ENCODE results near the gene TRIAP1. TPM values are rescaled to one million over a fixed set of nuclear protein-coding genes. Genes with fewer than 3 reads are reported as not detected.

Gene TRIAP1
- polyA plus RNA-seq, 3 donors, result 29.0 to 34.4 (median 29.1) TPM

GRCh38 chr12:120404271-120404670, 41.9 kb downstream of the TRIAP1 start:
- 74 to 85% (median 77%) methylated on average over 1 of the region's 1 CpG for whole genome bisulfite sequencing, 3 donors
- no peak overlapping the region for H3K27ac ChIP-seq (ENCODE audit: low read depth, low read length)

GRCh38 chr12:120403869-120404268, 42.3 kb downstream of the TRIAP1 start:
- H3K27ac ChIP-seq (ENCODE audit: low read depth, low read length), result no peak overlapping the region
- WGBS, 3 donors, result 76 to 91% (median 81%) methylated on average over 3 of the region's 3 CpGs

- no peak overlapping the region for H3K27ac ChIP-seq (ENCODE audit: low read depth, low read length)
- 40 to 48% (median 44%) methylated on average over 13 of the region's 13 CpGs for WGBS, 3 donors
Measured at GRCh38 chr12:120402217-120402616, 44.0 kb downstream of the TRIAP1 start.

GRCh38 chr12:120399531-120399930, 46.7 kb downstream of the TRIAP1 start:
- no peak overlapping the region for H3K27ac ChIP-seq (ENCODE audit: low read depth, low read length)
- 69 to 86% (median 77%) methylated on average over 5 of the region's 5 CpGs for WGBS, 3 donors

- WGBS, 3 donors, result 53 to 65% (median 58%) methylated on average over 33 of the region's 33 CpGs
- H3K27ac ChIP-seq (ENCODE audit: low read depth, low read length), result no peak overlapping the region
Measured at GRCh38 chr12:120397824-120398540, 48.2 kb downstream of the TRIAP1 start.

- WGBS, 3 donors, result 15 to 21% (median 19%) methylated on average over 17 to 18 of the region's 18 CpGs
- H3K27ac ChIP-seq (ENCODE audit: low read depth, low read length), result no peak overlapping the region
Measured at GRCh38 chr12:120394483-120395367, 51.5 kb downstream of the TRIAP1 start.

Other genes with a start within 250 kb of the TRIAP1 start
- 1,000 to 10,000 TPM; 3,544 to 4,823 (median 4,317) TPM for gene RPLP0, start 245.3 kb downstream of the TRIAP1 start, polyA plus RNA-seq
- 100 to 1,000 TPM in 1 of 3 donors, 10 to 100 TPM in 2; 24.5 to 126 (median 77.4) TPM for gene PXN, start 180.7 kb downstream of the TRIAP1 start, polyA plus RNA-seq
- gene RNU4-2, start 154.5 kb downstream of the TRIAP1 start, polyA plus RNA-seq, result not detected
- gene RNU4-1, start 153.1 kb downstream of the TRIAP1 start, polyA plus RNA-seq, result not detected
- gene SIRT4, start 144.1 kb downstream of the TRIAP1 start, polyA plus RNA-seq, result under 1 TPM; 0.56 to 0.93 (median 0.91) TPM
- over 10,000 TPM in 1 of 3 donors, 10 to 100 TPM in 1, 1 to 10 TPM in 1; 2.3 to 10,835 (median 11.8) TPM for gene PLA2G1B, start 118.6 kb downstream of the TRIAP1 start, polyA plus RNA-seq
- 1 to 10 TPM in 1 of 3 donors, under 1 TPM in 1, not detected in 1; 0.45 to 1.1 TPM for gene MSI1, start 77.2 kb downstream of the TRIAP1 start, polyA plus RNA-seq
- gene COX6A1, start 8.3 kb downstream of the TRIAP1 start, polyA plus RNA-seq, result 100 to 1,000 TPM; 424 to 983 (median 500) TPM
- 10 to 100 TPM; 10.6 to 13.4 (median 12.3) TPM for gene GATC, start 60 bp upstream of the TRIAP1 start, polyA plus RNA-seq
- gene SRSF9, start 23.4 kb upstream of the TRIAP1 start, polyA plus RNA-seq, result 10 to 100 TPM; 68.8 to 95.0 (median 91.8) TPM
- 100 to 1,000 TPM; 137 to 522 (median 243) TPM for gene DYNLL1, start 49.7 kb upstream of the TRIAP1 start, polyA plus RNA-seq
- gene COQ5, start 82.8 kb upstream of the TRIAP1 start, polyA plus RNA-seq, result 10 to 100 TPM; 17.8 to 38.9 (median 28.2) TPM
- gene RNF10, start 88.0 kb upstream of the TRIAP1 start, polyA plus RNA-seq, result 100 to 1,000 TPM in 2 of 3 donors, 10 to 100 TPM in 1; 54.4 to 141 (median 103) TPM
- gene POP5, start 135.0 kb upstream of the TRIAP1 start, polyA plus RNA-seq, result 10 to 100 TPM; 25.4 to 55.2 (median 50.0) TPM
- 10 to 100 TPM in 1 of 3 donors, 1 to 10 TPM in 1, under 1 TPM in 1; 0.45 to 14.5 (median 6.2) TPM for gene CABP1, start 194.2 kb upstream of the TRIAP1 start, polyA plus RNA-seq
- gene MLEC, start 240.8 kb upstream of the TRIAP1 start, polyA plus RNA-seq, result 10 to 100 TPM; 44.0 to 54.8 (median 45.1) TPM

Data from adipose tissue (tissue), 3 donors.